Left ventricle myocardium inferior (tissue), 1 donor: ENCODE measurements around the gene LYPD6. TPM values are rescaled to one million over a fixed set of nuclear protein-coding genes. Genes with fewer than 3 reads are reported as not detected.

Source experiments
- DNase-seq: peaks from one replicate; pipeline ENCODE4 v3.0.0-alpha.2; 2020
- H3K27ac ChIP-seq: fragments of 200-600 bp; replicated peaks from 2 replicates; pipeline ENCODE4 v1.8.0; 2021
- H3K27me3 ChIP-seq: fragments of 200-600 bp; 2 replicates; pipeline ENCODE4 v1.8.0; 2021; ENCODE audit warnings: low read depth
- H3K36me3 ChIP-seq: fragments of 200-600 bp; 2 replicates; pipeline ENCODE4 v1.8.0; 2021
- H3K4me1 ChIP-seq: fragments of 200-600 bp; 2 replicates; pipeline ENCODE4 v1.8.0; 2021
- H3K4me3 ChIP-seq: fragments of 200-600 bp; 2 replicates; pipeline ENCODE4 v1.8.0; 2021; ENCODE audit warnings: mild to moderate bottlenecking, moderate library complexity
- H3K9me3 ChIP-seq: fragments of 200-600 bp; replicated peaks from 2 replicates; pipeline ENCODE4 v1.8.0; 2021
- CTCF ChIP-seq: fragments of 200-600 bp; IDR thresholded peaks from 2 replicates; pipeline ENCODE4 v1.8.0; 2021; ENCODE audit warnings: antibody characterized with exemption, mild to moderate bottlenecking, borderline replicate concordance
- intact Hi-C: fragments of 100-400 bp; cut with micrococcal nuclease; formaldehyde crosslinking; loops from one replicate; pipeline ENCODE4 v1.11.0; 2022
- total RNA-seq: library from RNA; stranded (reverse); fragmentation: NEBNext Ultra II Directional; extraction: Animal tissue kit (Norgen Biotek cat#: 25700); gene quantifications from one replicate; pipeline ENCODE4 v1.2.1, GENCODE V29; 2021
- donor health status: DM: no; HTN: yes; CAD: no; lungs with severe emphysema.

LYPD6 gene
- total RNA-seq, 1 donor from 2014 or later, result 0.08 TPM

DNA sequence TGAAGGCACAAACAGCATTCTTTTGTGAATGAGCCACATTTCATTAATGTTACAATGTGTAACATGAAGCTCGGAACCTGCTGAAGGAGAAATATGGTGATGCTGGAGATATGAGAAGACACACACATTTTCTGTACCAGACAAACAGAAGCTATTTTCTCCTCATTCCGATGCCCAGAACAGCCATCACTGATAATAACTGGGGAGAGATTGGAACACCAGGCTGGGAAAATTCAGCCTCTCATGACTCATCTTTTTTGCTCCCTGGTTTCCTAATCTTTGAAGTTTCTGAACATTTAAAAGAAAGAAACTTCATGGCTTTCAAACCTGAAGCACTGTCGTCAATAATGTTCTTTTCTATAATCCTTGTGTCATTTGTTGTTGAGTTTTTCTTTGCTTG is 110.9 kb downstream of the LYPD6 start:
- intact Hi-C loops, result no loop called here
- H3K4me1 ChIP-seq, result no peaks in the 10 kb centered on the region
- no peak for DNase-seq
- no peak overlapping the region for H3K27ac ChIP-seq
- TF ChIP-seq CTCF, result no peak
- H3K36me3 ChIP-seq, result no peaks in the 10 kb centered on the region
- H3K9me3 ChIP-seq, result no peaks in the 10 kb centered on the region
- no peaks in the 10 kb centered on the region for H3K27me3 ChIP-seq
- no peak overlapping the region for H3K4me3 ChIP-seq

GRCh38 chr2:149442346-149442745 is 112.0 kb downstream of the LYPD6 start:
- no peak for DNase-seq
- no peaks in the 10 kb centered on the region for H3K36me3 ChIP-seq
- H3K4me3 ChIP-seq, result no peak overlapping the region
- TF ChIP-seq CTCF, result no peak
- intact Hi-C loops, result no loop called here
- no peaks in the 10 kb centered on the region for H3K9me3 ChIP-seq
- no peak overlapping the region for H3K27ac ChIP-seq
- no peaks in the 10 kb centered on the region for H3K4me1 ChIP-seq
- H3K27me3 ChIP-seq, result no peaks in the 10 kb centered on the region

DNA sequence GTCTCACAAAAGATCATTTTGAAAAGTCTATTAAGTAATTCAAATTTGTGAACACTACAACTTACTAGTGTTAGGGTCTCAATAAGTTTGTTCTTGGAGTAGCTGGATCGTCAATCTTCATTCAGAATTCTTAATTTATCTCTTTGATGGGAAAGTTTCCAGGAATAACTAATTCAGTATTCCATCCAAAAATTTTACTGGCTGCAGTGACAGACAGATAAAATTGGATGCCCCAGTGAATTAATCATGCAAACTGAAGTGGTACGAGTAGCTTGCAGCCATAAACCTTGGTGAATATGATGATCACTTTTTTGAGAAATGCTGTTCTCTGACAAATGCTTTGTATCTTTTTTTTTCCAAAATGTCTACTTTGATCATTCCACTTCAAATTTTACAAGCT is 112.8 kb downstream of the LYPD6 start:
- no peaks in the 10 kb centered on the region for H3K27me3 ChIP-seq
- H3K27ac ChIP-seq, result no peak overlapping the region
- no peaks in the 10 kb centered on the region for H3K4me1 ChIP-seq
- H3K36me3 ChIP-seq, result no peaks in the 10 kb centered on the region
- intact Hi-C loops, result no loop called here
- no peak for DNase-seq
- no peak for TF ChIP-seq CTCF
- no peak overlapping the region for H3K4me3 ChIP-seq
- H3K9me3 ChIP-seq, result no peaks in the 10 kb centered on the region

GRCh38 chr2:149446748-149447147 is 116.4 kb downstream of the LYPD6 start:
- no peak for DNase-seq
- no peaks in the 10 kb centered on the region for H3K27me3 ChIP-seq
- no peak overlapping the region for H3K4me3 ChIP-seq
- intact Hi-C loops, result no loop called here
- TF ChIP-seq CTCF, result no peak
- no peaks in the 10 kb centered on the region for H3K36me3 ChIP-seq
- no peaks in the 10 kb centered on the region for H3K4me1 ChIP-seq
- no peak overlapping the region for H3K27ac ChIP-seq
- no peaks in the 10 kb centered on the region for H3K9me3 ChIP-seq

DNA sequence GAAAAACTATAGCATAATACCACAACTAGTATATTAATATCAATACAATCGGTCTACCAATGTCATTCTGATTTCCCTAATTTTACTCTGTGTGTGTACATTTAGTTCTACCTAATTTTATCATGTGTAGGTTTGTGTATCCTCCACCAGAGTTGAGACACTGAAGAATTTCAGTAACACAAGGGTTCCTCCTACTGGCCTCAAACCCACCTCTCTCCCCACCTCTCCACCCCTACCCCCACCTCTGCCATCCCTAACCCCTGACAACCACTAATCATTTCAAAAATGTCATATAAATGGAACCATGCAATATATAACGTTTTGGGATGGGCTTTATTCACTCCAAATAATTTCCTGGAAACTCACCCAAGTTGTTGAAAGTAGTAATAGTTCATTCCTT is 117.9 kb downstream of the LYPD6 start:
- Histone ChIP-seq H3K27ac (no peak overlapping the region), H3K9me3 (no peaks in the 10 kb centered on the region), H3K4me1 (no peaks in the 10 kb centered on the region), H3K27me3 (no peaks in the 10 kb centered on the region), H3K36me3 (no peaks in the 10 kb centered on the region), H3K4me3 (no peak overlapping the region)
- TF ChIP-seq CTCF, result no peak
- no peak for DNase-seq
- intact Hi-C loops, result no loop called here

DNA sequence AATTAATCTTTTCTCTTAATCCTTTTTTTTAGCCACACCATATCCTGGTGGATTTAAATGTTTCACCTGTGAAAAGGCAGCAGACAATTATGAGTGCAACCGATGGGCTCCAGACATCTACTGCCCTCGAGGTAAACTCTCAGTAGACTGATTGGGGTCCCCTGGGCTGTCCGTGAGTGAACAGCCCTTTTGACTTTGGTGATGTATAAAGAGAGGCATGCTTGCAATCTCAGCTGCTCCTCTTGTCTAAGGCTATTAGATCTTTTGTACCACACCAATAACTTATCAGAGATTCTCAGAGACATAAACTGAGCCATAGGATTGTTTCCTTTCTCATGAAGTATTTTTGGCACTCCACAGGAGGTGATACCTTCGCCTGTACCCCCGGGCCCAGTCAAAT is 118.6 kb downstream of the LYPD6 start:
- DNase-seq, result no peak
- no peak overlapping the region for H3K4me3 ChIP-seq
- H3K27ac ChIP-seq, result no peak overlapping the region
- intact Hi-C loops, result no loop called here
- no peaks in the 10 kb centered on the region for H3K36me3 ChIP-seq
- H3K9me3 ChIP-seq, result no peaks in the 10 kb centered on the region
- no peak for TF ChIP-seq CTCF
- H3K4me1 ChIP-seq, result no peaks in the 10 kb centered on the region
- H3K27me3 ChIP-seq, result no peaks in the 10 kb centered on the region
